ENCODE data around the gene COMMD1.
"Not testable (repeated sequence)": the region's sequence is repeated elsewhere in the genome, so short reads cannot be mapped to it uniquely, and the experiment has no call there.

Gene COMMD1

DNA sequence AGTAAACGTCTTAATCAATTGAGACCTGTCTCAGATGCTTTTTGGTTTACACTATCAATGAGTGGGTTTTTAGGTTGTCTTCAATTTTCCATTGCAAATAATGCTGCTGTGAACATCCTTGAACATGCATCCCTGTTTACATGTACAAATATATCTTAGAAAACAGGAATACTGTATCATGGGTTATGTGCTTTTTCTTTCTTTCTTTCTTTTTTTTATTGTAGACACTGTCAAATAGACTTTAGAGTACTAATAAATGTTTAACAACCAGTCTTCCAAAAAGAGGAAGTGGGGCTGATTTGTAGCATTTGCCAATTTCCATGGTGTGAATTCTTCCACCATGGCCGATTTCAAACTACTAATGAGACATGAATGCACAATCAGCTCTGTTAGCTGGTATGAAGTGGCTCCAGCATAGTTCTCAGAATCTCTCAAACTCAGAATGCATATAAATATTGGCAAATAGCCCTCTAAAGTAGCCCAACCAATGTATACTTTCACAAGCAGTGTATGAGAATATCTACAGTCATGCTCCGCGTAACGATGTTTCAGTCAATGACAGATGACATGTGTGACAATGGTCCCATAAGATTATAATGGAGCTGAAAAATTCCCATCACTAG is 240.1 kb downstream of the COMMD1 start:
- DNase-seq = no peak

DNA sequence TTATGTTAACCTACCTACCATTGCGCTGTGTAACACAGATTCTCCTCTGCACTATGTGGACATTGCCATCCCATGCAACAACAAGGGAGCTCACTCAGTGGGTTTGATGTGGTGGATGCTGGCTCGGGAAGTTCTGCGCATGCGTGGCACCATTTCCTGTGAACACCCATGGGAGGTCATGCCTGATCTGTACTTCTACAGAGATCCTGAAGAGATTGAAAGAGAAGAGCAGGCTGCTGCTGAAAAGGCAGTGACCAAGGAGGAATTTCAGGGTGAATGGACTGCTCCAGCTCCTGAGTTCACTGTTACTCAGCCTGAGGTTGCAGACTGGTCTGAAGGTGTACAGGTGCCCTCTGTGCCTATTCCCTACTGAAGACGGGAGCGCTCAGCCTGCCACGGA is 241.3 kb downstream of the COMMD1 start:
- not testable (repeated sequence) for DNase-seq

DNA sequence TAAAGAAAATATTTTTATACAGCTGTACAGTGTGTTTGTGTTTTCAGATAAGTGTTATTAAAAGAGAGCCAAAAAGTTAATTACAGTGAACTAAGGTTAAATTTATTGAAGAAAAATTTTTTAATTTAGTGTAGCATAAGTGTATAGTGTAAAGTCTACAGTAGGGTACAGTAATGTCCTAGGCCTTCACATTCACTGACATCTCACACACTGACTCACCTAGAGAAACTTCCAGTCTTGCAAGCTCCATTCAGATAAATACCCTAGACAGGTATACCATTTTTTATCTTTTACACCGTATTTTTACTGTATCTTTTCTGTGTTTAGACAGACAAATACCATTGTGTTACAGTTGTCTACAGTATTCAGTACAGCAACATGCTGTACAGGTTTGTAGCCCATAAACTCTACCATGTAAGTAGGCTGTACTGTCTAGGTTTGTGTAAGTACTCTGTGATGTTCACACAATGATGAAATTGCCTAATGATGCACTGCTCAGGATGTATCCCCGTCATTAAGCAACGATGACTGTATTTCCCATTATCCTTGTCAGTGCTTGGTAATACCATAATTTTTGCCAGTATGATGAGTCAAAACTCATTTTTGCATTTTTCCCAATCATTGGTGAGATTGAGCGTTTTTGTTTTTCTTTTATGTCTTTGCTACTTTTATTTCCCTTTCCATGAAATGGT is 242.3 kb downstream of the COMMD1 start:
- no peak for DNase-seq

DNA sequence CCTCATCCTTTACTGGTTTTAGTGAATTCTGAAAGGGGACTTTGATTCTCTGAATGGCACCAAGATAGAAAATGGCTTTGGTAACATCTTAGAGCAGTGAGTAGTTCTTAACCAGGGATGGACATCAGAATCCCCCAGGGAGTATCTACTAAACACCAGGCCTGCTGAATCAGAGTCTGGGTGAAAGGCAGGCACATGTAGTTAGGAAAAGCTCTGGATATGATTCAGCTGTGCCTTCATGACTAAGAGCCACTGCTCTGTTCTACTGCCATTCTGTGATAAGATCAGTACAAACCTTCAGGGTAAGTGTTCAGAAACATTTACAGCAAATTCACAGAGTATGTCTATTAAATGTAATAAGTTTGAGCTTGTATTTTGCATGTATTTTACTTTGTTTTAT is 244.2 kb downstream of the COMMD1 start:
- DNase-seq = no peak

DNA sequence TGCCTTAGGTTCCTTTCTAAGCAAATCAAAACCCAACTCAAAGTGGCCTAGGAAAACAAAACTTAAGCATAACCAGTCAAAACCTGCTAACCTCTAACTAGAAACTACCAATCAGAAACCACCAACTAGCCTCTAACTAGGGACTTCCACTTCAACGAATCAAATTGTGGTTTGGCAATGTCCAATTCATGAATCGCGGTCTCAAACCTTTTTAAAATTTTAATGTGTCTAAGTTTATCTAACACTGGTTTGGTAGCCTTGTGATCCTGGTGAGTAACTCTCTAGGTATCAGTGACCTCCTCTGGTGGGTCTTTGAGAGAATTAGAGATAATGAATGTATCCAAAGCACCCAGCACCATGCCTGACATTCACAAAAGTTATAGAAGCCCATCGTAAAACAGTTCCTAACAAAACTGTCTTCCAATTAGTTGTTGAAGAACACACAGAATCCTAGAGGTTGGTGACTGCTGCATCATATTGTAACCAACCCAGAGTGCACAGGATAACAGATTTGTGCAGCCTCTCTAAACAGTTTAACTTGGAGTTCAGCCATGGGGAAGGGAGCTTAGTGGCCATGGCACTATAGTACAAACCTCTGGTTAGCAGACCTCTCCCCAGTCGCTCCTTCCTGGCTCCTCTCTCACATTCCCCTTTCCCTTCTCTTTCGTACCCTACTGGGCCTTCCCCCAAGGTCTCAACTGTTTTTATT is 245.3 kb downstream of the COMMD1 start:
- DNase-seq = no peak

DNA sequence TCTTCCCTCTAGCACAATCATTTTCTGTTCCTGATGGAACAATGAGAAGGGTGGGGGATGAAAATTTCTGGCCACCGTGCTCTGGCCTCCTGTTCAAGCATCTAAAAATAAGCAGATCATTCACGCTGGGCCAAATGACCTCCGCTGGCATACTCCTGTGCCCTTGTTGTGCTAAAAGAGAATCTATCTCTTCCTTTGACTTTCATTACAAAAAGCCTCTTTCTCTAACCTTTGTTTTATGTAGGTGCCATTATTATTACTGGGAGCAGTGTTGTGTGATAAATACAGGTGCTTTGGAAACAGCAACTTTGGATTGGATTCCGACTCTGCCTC is 245.8 kb downstream of the COMMD1 start:
- no peak for DNase-seq

DNA sequence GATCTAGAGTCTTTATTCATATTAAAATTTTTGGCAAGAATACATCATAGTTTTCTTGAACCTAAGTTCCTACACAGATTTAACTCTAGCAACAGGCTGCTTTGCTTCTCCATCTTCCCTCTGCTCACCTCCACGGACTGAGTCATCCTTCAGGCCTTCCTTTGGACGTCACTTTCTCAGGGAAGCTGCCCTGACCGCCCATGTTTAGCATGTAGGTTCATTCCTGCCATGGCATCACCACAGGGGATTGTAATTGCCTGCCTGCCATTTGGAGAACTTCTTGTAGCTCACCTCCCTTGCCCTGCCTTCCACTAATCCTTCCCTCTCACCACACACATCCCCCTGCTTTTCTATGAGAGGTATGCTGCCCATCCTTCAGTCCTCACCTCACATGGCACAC is 246.5 kb downstream of the COMMD1 start:
- DNase-seq = no peak

DNA sequence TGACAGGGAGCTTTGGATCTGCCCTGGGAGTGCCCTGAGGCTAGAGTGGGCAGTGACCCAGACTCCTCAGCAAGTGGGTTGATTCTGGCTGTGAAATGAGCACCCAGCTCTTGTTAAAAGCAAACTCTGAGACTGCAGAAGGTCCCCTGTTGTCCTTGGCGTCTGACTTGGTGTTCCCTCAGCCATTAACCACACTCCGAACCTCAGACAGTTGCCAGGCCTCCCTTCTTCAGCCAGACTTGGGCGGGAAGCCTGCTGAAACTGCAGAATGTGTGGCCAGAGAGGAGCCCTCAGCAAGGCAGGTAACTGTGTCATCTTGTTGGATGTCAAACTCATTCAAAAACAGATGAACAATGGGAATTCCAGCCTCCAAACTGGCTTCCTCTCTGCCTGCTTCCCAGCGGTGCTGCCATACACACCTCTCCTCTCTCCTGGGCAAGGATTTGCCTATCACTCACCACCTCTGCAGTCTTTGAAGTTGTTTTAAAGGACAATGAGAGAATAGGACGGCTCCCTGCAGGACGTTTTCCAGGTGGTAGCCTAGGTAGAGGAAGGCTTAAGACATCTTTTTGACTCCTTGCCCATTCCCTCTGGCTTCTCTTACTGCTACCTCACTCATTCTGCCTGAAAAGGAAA is 251.5 kb downstream of the COMMD1 start:
- DNase-seq = no peak

DNA sequence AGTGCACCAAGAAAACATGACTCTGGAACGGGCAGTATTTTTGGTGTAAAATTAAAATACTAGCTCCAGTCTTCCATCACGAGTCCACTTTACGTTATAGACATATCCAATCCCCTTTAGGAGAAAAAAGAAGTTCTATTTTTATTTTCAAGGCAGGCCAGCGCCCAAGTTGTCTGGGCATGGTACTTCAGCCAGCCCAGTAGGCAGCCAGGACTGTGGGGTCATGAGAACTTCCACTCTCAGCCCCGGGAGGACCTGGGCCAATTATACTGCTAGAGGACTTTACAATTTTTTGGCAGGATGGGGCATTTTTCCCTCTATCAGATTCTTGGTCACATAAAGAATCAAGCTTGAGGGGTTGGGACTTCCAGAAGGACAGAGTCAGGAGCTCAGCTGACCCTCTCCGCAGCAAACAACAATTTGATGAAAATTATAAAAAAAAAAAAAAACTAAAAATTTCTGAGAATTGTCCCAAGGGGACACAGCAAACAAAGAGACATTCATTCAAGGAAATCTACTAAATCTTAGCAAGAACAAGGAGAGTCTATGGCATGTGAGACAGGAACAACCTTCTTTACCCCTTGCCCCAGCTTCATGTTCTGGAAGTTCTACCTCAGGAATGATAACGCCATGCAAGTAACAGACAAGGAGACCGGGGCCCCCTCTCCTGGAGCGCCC is 253.1 kb downstream of the COMMD1 start:
- no peak for DNase-seq

DNA sequence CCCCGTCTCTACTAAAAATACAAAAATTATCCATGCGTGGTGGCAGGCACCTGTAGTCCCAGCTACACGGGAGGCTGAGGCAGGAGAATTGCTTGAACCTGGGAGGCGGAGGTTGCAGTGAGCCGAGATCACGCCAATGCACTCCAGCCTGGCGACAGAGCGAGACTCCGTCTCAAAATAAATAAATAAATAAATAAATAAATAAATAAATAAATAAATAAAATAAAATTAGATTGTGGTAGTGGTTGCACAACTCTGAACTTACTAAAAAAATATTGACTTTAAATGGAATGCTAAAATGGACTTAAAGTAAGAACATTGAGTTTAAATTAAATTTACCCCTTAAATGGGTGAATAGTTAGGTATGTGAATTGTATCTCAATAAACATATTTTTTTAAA is 255.2 kb downstream of the COMMD1 start:
- not testable (repeated sequence) for DNase-seq

DNA sequence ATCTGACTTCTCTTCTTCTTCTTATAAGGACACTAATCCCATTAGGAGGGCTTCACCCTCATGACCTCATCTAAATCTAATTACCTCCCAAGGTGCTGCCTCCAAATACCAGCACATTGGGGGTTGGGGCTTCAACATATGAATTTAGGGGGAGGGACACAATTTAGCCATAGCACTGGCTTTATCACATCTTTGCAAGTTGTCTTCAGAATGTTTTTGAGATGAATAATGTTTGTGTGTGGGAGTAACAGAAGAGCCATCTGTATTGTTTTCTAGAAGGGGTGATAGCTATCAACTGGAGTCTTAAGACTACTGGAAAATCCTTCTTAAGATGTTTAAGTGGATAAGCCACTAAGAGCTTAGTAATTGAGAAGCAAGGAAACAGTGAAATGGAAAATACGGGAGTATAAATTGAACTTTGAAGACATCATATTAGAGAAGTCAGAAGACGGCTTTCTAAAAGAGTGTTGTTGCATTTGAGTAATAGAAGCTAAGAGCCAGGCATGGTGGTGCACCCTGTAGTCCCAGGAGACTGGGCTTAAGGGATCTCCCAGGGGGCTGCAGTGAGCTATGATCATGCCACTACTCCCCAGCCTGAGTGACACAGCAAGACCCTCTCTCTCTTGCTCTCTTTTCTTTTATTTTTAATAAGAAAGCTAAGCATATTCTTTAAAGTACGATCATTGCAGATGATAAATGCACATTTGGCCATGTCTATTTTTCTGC is 257.8 kb downstream of the COMMD1 start:
- no peak for DNase-seq

DNA sequence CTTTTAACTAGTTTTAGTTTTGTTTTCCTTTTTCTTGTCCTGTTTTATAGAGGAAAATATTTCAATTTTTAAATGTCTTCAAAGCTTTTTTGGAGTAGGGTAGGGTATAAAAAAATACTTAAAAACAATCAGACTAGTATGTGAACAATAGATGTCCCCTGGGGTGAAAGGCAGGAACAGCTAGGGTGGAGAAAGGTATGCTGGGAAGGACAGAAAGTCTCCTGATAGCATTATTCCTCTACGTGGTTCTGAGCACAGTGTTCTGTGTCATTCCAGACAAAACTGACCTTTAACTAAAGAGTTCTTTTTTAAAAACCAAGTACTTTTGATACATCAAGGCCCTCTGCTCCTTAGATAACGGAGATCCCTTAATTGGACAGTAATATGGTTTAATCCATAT is 258.4 kb downstream of the COMMD1 start:
- no peak for DNase-seq

DNA sequence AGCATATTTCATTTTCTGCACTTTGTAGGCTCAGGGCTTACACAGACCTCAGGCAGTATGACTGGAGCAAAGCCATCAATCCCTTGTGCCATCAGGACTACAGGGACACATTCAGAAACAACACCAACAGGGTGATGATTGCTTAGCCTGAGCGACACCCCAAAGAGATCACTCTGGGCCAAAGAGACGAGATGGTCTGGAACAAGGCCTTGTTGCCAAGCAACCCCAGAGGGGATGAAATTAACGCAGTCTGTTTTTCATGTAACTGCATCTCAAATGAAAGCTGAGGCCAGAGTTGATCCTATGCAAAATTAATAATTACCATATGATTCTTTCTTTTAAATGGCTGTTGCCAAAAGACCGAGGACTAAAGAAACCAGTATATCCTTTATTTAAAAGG is 270.3 kb downstream of the COMMD1 start:
- no peak for DNase-seq

DNA sequence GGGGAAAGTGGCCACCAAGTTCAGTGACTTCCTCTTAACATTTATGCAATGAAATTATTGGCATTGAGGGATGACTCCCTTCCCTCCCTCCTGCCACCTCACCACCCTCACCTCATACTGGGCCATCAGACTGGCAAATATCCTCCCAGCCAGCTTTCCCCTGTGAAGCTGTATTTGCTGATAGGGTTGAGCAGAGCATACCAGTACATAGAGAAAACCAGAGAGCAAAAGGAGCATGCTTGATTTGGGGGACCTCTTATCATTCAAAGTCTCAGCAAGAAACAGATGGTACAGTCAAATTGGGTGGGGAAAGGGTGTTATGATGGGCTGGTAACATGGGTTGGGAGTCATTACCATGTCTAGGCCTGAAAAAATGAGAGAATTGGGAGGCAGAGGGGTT is 271.3 kb downstream of the COMMD1 start:
- DNase-seq = no peak

DNA sequence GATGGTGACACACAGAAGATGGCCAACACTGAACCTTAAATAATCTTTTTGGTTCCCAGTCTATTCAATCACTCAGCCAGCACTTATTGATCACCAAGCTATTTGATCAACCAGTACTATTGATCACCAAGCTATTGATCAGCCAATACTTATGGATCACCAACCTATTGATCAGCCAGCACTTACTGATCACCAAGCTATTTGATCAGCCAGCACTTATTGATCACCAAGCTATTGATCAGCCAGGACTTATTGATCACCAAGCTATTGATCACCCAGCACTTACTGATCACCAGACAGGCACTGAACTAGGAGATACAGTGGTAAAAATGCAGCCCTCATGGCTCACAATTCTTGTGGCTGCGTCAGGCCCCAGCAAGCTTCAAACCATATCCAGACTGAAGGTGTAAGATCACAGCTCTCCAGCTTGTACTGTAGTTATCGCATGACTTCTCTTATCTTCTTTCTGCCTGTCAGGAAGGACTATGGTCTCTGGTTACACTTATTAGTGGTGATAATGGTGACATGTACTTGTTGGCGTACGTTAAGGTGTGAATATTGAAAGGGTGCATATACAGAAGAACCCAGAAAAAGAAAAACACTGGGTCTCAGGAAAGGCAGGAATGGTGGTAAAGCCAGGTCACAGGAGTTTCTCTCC is 272.0 kb downstream of the COMMD1 start:
- no peak for DNase-seq

DNA sequence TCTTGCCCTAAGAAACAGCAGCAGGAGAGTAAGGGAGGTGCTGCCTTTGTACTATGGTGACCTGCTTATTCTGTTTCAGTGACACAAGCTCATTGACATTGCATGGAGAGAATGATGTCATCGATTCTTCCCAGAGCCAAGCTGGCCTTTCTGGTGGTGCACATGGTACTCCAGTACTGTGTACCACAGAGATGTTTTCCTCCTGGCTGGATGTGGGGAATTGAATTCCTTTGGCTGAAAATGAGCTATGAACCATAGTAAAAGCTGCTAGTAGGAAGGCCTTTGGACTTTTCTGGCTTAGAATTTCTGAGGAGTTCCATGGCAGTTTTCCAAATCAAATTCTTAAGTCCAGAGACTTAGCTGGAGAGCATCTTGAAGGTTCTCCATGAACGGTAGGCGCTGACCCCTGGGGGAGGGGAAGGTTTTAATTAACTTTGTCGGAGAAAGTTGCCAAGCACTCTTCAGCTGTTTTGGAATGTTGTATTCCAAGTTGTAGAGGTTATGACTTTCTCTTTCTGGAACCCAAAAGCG is 273.3 kb downstream of the COMMD1 start:
- no peak for DNase-seq

DNA sequence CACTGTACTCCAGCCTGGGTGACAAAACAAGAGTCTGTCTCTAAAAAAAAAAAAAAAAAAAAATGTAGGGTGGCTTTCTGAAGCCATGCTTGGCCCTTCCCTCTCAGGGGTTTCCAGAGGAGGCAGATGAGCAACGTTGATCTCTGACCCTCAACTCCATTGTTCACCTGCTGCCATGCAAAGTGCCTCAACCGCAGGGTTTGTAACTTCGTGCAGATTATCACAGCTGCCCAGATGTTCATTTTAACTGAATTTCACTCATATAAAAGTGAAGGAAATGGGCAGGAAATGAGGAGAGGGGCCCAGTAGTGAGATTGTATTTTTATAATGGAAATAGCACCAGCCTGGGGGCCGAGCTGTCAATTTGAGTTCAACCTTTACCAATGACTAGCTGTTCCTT is 275.5 kb downstream of the COMMD1 start:
- no peak for DNase-seq

DNA sequence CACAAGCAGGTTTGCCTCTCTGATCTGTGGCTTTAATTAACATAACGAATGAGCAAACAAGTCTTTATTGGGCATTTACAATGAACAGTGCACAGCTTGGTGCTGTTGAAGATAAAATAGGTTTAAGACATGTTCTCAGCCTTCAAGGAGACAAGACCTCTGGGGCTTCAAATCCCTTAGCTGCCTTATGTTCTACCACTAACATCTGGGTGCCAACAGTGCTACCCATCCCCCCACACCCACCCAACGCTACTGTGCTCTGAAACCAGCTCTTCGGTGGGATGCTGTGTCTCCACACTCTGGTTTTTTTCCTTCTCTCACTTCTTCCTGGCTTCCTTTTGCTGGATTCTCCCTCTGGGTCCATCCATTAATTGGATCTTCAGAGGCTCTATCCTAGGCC is 276.4 kb downstream of the COMMD1 start:
- DNase-seq = no peak

DNA sequence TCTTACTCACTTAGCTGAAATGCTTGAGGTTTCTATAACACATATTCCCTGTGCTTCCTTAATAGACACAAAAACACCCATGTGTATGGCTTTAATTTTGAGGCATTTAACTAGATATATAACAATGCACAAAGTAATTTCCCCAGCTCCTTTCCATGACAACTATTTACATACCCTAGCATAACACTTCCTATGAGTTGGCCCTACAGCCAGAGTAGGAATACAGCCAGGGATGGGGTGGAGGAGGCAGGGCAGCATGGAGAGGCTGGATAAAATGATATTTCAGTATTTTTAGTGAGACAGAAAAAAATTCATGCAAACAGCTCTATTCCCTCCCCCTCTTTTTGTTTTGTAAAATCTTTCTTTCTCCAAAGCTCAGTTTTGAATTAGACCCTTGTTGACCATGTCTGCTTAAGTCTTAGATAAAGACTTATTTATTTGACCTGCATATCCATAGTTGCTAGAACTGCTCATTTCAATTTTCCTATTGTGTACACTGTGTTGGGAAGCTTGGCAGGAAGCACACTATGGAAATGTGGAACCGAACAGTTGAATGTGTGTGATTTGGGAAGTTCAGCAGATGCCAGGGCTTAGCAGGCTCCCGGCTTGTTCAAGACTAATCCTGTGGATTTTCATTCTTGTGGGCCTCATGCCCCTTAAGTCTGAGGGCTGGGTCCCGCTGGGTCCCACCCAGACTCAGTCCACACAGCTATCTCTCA is 279.2 kb downstream of the COMMD1 start:
- no peak for DNase-seq

Measured in activated CD4-positive, CD25-positive, alpha-beta regulatory T cell treated with anti-CD3 and anti-CD28 coated beads, Interleukin-2, amount 50 U/mL, for 72 hours (primary cell).